Measurements from ENCODE around the gene MTG2. TPM values are rescaled to one million over a fixed set of nuclear protein-coding genes. Genes with fewer than 3 reads are reported as not detected.

The MTG2 gene
- total and polyA plus RNA-seq, 2 of the 8 experiments (the other 6 are each of a cell fraction or from before 2014, with no cell fraction given) = 14.4 to 22.8 TPM

- H3K27me3 ChIP-seq (replicated peaks in 1 of 4; ENCODE audit: control insufficient read depth in 3 of 4, extremely low read depth in 1 of 4, insufficient read depth in 3 of 4, low read length in 3 of 4) = peaks cover 0 to 6% (median 2%) of the 10 kb centered on the region in 4 experiments; a peak in 3 of 7 replicates
- TF ChIP-seq CBX8 (IDR thresholded peaks at IDR 0.05; ENCODE audit: borderline replicate concordance, low read depth, low read length) (no peak), SP4 (IDR thresholded peaks at IDR 0.05; ENCODE audit: low read length) (no peak)
- no peak overlapping the region for H2BK15ac ChIP-seq (ENCODE audit: low read length)
- peaks cover 0 to 15% of the 10 kb centered on the region in 2 experiments for H4K20me1 ChIP-seq (replicated peaks in 1 of 2; ENCODE audit: control insufficient read depth in 1 of 2, insufficient read depth in 2 of 2, low read length in 2 of 2)
- CTCF ChIA-PET (ENCODE audit: partially characterized antibody) = interaction anchor here (1.0 kb wide), 1 partner anchor 30 kb away, joined by 3 read pairs; no protein-coding TSS in a partner anchor
- no peak overlapping the region for H3K4me2 ChIP-seq (ENCODE audit: insufficient read depth in 1 of 2, low read depth in 2 of 2, low read length in 2 of 2)
- H3K18ac ChIP-seq (ENCODE audit: extremely low read depth, low read length) = no peak overlapping the region
- H2AK5ac ChIP-seq (ENCODE audit: low read depth, low read length) = peak overlapping the region; percentile 89; the same call in 1 of the 2 replicates
- H2BK12ac ChIP-seq (ENCODE audit: low read depth, low read length) = no peak overlapping the region
- H3K9me3 ChIP-seq (ENCODE audit: insufficient read depth in 2 of 2, low read depth in 1 of 2, low read length in 1 of 2) = peaks cover 0 to 5% of the 10 kb centered on the region in 2 experiments; a peak in 1 of 4 replicates
- WGBS, 2 experiments (ENCODE audit: extremely low coverage in 1 of 2, insufficient coverage in 1 of 2, insufficient read length in 1 of 2, insufficient replicate concordance in 2 of 2, low coverage in 1 of 2, low lambda C conversion rate in 2 of 2, missing lambda C conversion rate in 1 of 2) = 92% methylated on average over 10 of the region's 10 CpGs; no CpG with 5 or more reads in 1 of the 2 experiments
- no peak overlapping the region for H4K8ac ChIP-seq (ENCODE audit: extremely low read depth, insufficient read depth, low read length)
- no peak overlapping the region for H4K91ac ChIP-seq (replicated peaks; ENCODE audit: insufficient read length, low read length)
- H3K36me3 ChIP-seq (ENCODE audit: control insufficient read depth in 2 of 4, insufficient read depth in 4 of 4, low read length in 3 of 4) = no peaks in the 10 kb centered on the region
- H3K23ac ChIP-seq (ENCODE audit: insufficient read length) = no peak overlapping the region
- no peak overlapping the region for H3K56ac ChIP-seq (replicated peaks; ENCODE audit: insufficient read length, low read depth, low read length)
- no peak overlapping the region for H2BK5ac ChIP-seq (ENCODE audit: low read depth, low read length)
- no peak overlapping the region for H3K4ac ChIP-seq (replicated peaks; ENCODE audit: insufficient read length, low read depth, low read length)
- H3K27ac ChIP-seq (ENCODE audit: low read depth, low read length) = no peak overlapping the region
- H3K23me2 ChIP-seq (ENCODE audit: low read depth, low read length) = peaks cover 18% of the 10 kb centered on the region
- no peak overlapping the region for H4K5ac ChIP-seq (ENCODE audit: insufficient read length, low read depth, low read length)
- H3K9ac ChIP-seq (replicated peaks in 1 of 4; ENCODE audit: extremely low read depth in 1 of 4, low read depth in 3 of 4, low read length in 3 of 4) = no peak overlapping the region
- no peak overlapping the region for H3K4me3 ChIP-seq (ENCODE audit: extremely low read depth in 1 of 4, insufficient read depth in 2 of 4, low read depth in 3 of 4, low read length in 4 of 4)
- H2BK120ac ChIP-seq (replicated peaks; ENCODE audit: low read depth, low read length) = no peak overlapping the region
- no peaks in the 10 kb centered on the region for H3K79me2 ChIP-seq (ENCODE audit: control insufficient read depth in 1 of 2, insufficient read depth in 2 of 2, low read length in 2 of 2)
- no peak overlapping the region for H2BK20ac ChIP-seq (ENCODE audit: low read length)
- H3K4me1 ChIP-seq (replicated peaks in 1 of 4; ENCODE audit: control insufficient read depth in 3 of 4, insufficient read depth in 4 of 4, low read length in 3 of 4) = peaks cover 0 to 7% (median 5%) of the 10 kb centered on the region in 4 experiments; a peak in 5 of 7 replicates
- DNase-seq (ENCODE audit: low read depth in 1 of 2, low spot score in 2 of 2) (no peak), FAIRE-seq (no peak)
- H3K14ac ChIP-seq (ENCODE audit: insufficient read length) = no peak overlapping the region
- H2AFZ ChIP-seq (ENCODE audit: low read length) = no peak overlapping the region
- 0 out of 2 replicates have a peak, but pooled peaks cover 2% of the 10 kb centered on the region for H3K79me1 ChIP-seq (ENCODE audit: low read depth, low read length)
- POLR2A ChIA-PET (ENCODE audit: partially characterized antibody) = no interaction called here
Measured at GRCh38 chr20:62230696-62231095, 47.9 kb downstream of the MTG2 start.
